K562 (cell line): ENCODE measurements around the gene GRIA1.

ENCODE experiments used
- ATF4 ChIP-seq: fragments of 450-650 bp; formaldehyde crosslinking; IDR thresholded peaks from 2 replicates; pipeline ENCODE4 v1.4.0; 2022; ENCODE audit warnings: mild to moderate bottlenecking, moderate library complexity
- EP300 ChIP-seq: IDR thresholded peaks from 2 replicates; pipeline ENCODE4 v1.6.1; 2012; ENCODE audit warnings: low read length, improper control_type of control experiment
- GTF2E2 ChIP-seq: fragments of 200-800 bp; sonication (Bioruptor generic); IDR thresholded peaks from 2 replicates; pipeline ENCODE4 v1.6.1; 2016; ENCODE audit warnings: missing genetic modification characterization, missing compliant biosample characterization
- HMG20A ChIP-seq: fragments of 450-650 bp; formaldehyde crosslinking; conservative IDR thresholded peaks from 2 replicates; pipeline ENCODE4 v1.4.0; 2020; ENCODE audit warnings: mild to moderate bottlenecking, mixed read lengths
- KDM4B ChIP-seq, 2 experiments: fragments of 450-650 bp in 1 of 2; sonication (generic) in 1 of 2; IDR thresholded peaks; 2 replicates each; pipeline ENCODE4 v1.6.1; 2016 to 2017; ENCODE audit warnings: borderline replicate concordance in 2 of 2, antibody characterized with exemption in 1 of 2, low read depth in 1 of 2, mild to moderate bottlenecking in 1 of 2
- NFYB ChIP-seq: IDR thresholded peaks from 2 replicates; pipeline ENCODE4 v1.6.1; 2011; ENCODE audit warnings: mild to moderate bottlenecking, moderate library complexity; ENCODE audit not compliant: insufficient read length; ENCODE audit errors: extremely low read depth
- POLR2A ChIP-seq: fragments of 450-650 bp; conservative IDR thresholded peaks from 2 replicates; pipeline ENCODE4 v1.6.1; 2016

- no peak for TF ChIP-seq POLR2A
- no peak for TF ChIP-seq HMG20A
- TF ChIP-seq ATF4 = no peak
- no peak for TF ChIP-seq EP300
- no peak for TF ChIP-seq NFYB
- TF ChIP-seq GTF2E2 = no peak
- TF ChIP-seq KDM4B (IDR thresholded peaks at IDR 0.05; ENCODE audit: borderline replicate concordance in 2 of 2, low read depth in 1 of 2) = no peak
Observed at GRCh38 chr5:153551537-153552079, 61.1 kb downstream of the GRIA1 start.
